Measurements from ENCODE around the gene ZFYVE28. TPM values are rescaled to one million over a fixed set of nuclear protein-coding genes. Genes with fewer than 3 reads are reported as not detected.

ZFYVE28 gene
- total RNA-seq, 1 donor from 2014 or later, result 0.39 TPM

DNA sequence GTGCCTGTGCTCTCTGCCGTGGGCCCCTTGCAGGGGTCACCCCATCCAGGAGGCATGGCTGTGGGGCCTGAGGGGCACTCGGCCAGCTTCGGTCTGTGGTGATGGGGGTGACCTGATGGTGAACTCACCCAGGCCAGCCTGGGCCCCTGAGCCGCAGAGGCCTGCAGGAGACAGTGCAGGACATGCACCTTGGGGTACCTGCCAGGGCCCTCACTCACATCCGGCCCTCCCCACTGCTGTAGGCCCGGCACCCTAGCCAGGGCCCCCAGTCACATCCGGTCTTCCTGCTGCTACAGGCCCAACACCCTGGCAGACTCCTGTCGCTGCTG, 7.6 kb upstream of the ZFYVE28 start:
- TF ChIP-seq CTCF (IDR thresholded peaks at IDR 0.05), result no peak
- no peak for TF ChIP-seq EZH2 (IDR thresholded peaks at IDR 0.05)
- TF ChIP-seq EZH2phosphoT487 (IDR thresholded peaks at IDR 0.05), result no peak
- H3K4me2 ChIP-seq, result no peak overlapping the region
- H3K4me3 Mint-ChIP-seq, result no peak overlapping the region
- H3K27ac ChIP-seq, result no peak overlapping the region
- no peaks in the 10 kb centered on the region for H3K79me2 ChIP-seq (ENCODE audit: low read depth)
- no peaks in the 10 kb centered on the region for H3K36me3 ChIP-seq
- H3K27me3 Mint-ChIP-seq (ENCODE audit: insufficient read depth, low read depth), result peaks cover 17% of the 10 kb centered on the region
- H2AFZ ChIP-seq (replicated peaks), result no peak overlapping the region
- H3K9me3 ChIP-seq (ENCODE audit: low read depth), result no peaks in the 10 kb centered on the region
- no peak overlapping the region for H3K27ac Mint-ChIP-seq
- H3K4me1 ChIP-seq, result no peaks in the 10 kb centered on the region
- H3K27me3 ChIP-seq, result peaks cover 17% of the 10 kb centered on the region
- no peak overlapping the region for H3K9ac ChIP-seq
- DNase-seq (ENCODE audit: low spot score), result no peak
- H3F3A ChIP-seq (ENCODE audit: low read depth), result no peaks in the 10 kb centered on the region
- H3K36me3 Mint-ChIP-seq, result no peaks in the 10 kb centered on the region
- no peaks in the 10 kb centered on the region for H3K9me3 Mint-ChIP-seq
- H3K4me3 ChIP-seq, result no peak overlapping the region
- no peaks in the 10 kb centered on the region for H4K20me1 ChIP-seq (ENCODE audit: low read depth)
- peaks cover 5% of the 10 kb centered on the region for H3K4me1 Mint-ChIP-seq

- Histone ChIP-seq H3K27ac (no peak overlapping the region), H3K79me2 (ENCODE audit: low read depth) (no peaks in the 10 kb centered on the region), H3K4me3 (no peak overlapping the region), H3K4me1 (no peaks in the 10 kb centered on the region), H3K9ac (no peak overlapping the region), H3F3A (ENCODE audit: low read depth) (no peaks in the 10 kb centered on the region), H3K4me2 (no peak overlapping the region), H3K27me3 (peaks cover 22% of the 10 kb centered on the region), H4K20me1 (ENCODE audit: low read depth) (no peaks in the 10 kb centered on the region), H3K9me3 (ENCODE audit: low read depth) (no peaks in the 10 kb centered on the region), H2AFZ (replicated peaks) (no peak overlapping the region), H3K36me3 (no peaks in the 10 kb centered on the region)
- no peak overlapping the region for H3K4me3 Mint-ChIP-seq
- peaks cover 5% of the 10 kb centered on the region for H3K4me1 Mint-ChIP-seq
- no peak overlapping the region for H3K27ac Mint-ChIP-seq
- no peaks in the 10 kb centered on the region for H3K36me3 Mint-ChIP-seq
- no peak for TF ChIP-seq EZH2 (IDR thresholded peaks at IDR 0.05)
- no peak for TF ChIP-seq CTCF (IDR thresholded peaks at IDR 0.05)
- no peak for TF ChIP-seq EZH2phosphoT487 (IDR thresholded peaks at IDR 0.05)
- H3K9me3 Mint-ChIP-seq, result no peaks in the 10 kb centered on the region
- DNase-seq (ENCODE audit: low spot score), result no peak
- H3K27me3 Mint-ChIP-seq (ENCODE audit: insufficient read depth, low read depth), result peaks cover 20% of the 10 kb centered on the region
These were observed 7.1 kb upstream of the ZFYVE28 start for GRCh38 chr4:2425386-2426068.

GRCh38 chr4:2424581-2424980, 6.1 kb upstream of the ZFYVE28 start:
- Histone ChIP-seq H3K27me3 (peaks cover 32% of the 10 kb centered on the region), H3K27ac (no peak overlapping the region), H3K79me2 (ENCODE audit: low read depth) (no peaks in the 10 kb centered on the region), H3K4me2 (no peak overlapping the region), H2AFZ (replicated peaks) (no peak overlapping the region), H3K4me3 (no peak overlapping the region), H3K4me1 (no peaks in the 10 kb centered on the region), H3F3A (ENCODE audit: low read depth) (no peaks in the 10 kb centered on the region), H4K20me1 (ENCODE audit: low read depth) (peaks cover 3% of the 10 kb centered on the region), H3K36me3 (no peaks in the 10 kb centered on the region), H3K9ac (no peak overlapping the region), H3K9me3 (ENCODE audit: low read depth) (no peaks in the 10 kb centered on the region)
- no peaks in the 10 kb centered on the region for H3K9me3 Mint-ChIP-seq
- H3K27me3 Mint-ChIP-seq (ENCODE audit: insufficient read depth, low read depth), result peaks cover 30% of the 10 kb centered on the region
- H3K4me1 Mint-ChIP-seq, result peaks cover 9% of the 10 kb centered on the region
- no peaks in the 10 kb centered on the region for H3K36me3 Mint-ChIP-seq
- H3K27ac Mint-ChIP-seq, result no peak overlapping the region
- H3K4me3 Mint-ChIP-seq, result no peak overlapping the region
- TF ChIP-seq CTCF (IDR thresholded peaks at IDR 0.05) (no peak), EZH2 (IDR thresholded peaks at IDR 0.05) (no peak)
- peak; percentile 1 for DNase-seq (ENCODE audit: low spot score)
